ENCODE data around the gene GUCA2B. TPM values are rescaled to one million over a fixed set of nuclear protein-coding genes. Genes with fewer than 3 reads are reported as not detected.

The GUCA2B gene
- total and polyA plus RNA-seq, 7 donors, result 0.06 TPM; not detected in 6

- H3K27me3 ChIP-seq (ENCODE audit: insufficient read depth in 3 of 3, low read length in 2 of 3), result peaks cover 0 to 4% (median 2%) of the 10 kb centered on the region in 3 donors
- no peaks in the 10 kb centered on the region for H3K36me3 ChIP-seq (ENCODE audit: insufficient read depth in 1 of 2, low read depth in 1 of 2)
- DNase-seq (no peak), ATAC-seq (no peak)
- TF ChIP-seq, protein P1, sequence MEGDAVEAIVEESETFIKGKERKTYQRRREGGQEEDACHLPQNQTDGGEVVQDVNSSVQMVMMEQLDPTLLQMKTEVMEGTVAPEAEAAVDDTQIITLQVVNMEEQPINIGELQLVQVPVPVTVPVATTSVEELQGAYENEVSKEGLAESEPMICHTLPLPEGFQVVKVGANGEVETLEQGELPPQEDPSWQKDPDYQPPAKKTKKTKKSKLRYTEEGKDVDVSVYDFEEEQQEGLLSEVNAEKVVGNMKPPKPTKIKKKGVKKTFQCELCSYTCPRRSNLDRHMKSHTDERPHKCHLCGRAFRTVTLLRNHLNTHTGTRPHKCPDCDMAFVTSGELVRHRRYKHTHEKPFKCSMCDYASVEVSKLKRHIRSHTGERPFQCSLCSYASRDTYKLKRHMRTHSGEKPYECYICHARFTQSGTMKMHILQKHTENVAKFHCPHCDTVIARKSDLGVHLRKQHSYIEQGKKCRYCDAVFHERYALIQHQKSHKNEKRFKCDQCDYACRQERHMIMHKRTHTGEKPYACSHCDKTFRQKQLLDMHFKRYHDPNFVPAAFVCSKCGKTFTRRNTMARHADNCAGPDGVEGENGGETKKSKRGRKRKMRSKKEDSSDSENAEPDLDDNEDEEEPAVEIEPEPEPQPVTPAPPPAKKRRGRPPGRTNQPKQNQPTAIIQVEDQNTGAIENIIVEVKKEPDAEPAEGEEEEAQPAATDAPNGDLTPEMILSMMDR (IDR thresholded peaks at IDR 0.05), result no peak
- 76 to 82% (median 78%) methylated on average over 10 of the region's 10 CpGs for WGBS, 3 donors
- no peaks in the 10 kb centered on the region for H3K4me1 ChIP-seq
- H3K27ac ChIP-seq, result no peak overlapping the region
- H3K9me3 ChIP-seq, result no peaks in the 10 kb centered on the region
- intact Hi-C loops (cut with DNase I), result no loop called here
- no peak overlapping the region for H3K4me3 ChIP-seq
These were observed 19.2 kb upstream of the GUCA2B start for GRCh38 chr1:42133809-42134526.

DNA sequence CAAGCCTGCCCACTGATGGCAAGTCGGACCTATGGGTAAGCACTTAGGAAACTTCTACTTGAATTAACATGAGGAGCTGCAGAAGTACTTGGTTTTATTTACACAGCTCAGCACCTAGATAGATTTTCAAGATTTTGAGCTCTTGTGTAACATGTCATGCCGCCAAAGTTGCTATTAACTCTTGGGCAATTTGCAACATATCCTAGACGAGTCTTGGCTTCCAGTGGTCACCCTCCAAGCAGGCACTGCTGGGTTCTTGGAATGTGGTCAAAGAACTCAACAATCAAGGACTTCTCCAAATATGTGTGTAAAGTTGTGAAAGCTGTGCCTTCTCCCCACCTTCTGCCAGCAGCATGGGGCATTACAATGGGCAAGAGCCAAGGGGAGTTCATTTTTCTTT lies 17.8 kb upstream of the GUCA2B start:
- ATAC-seq (no peak), DNase-seq (no peak)
- Histone ChIP-seq H3K27me3 (ENCODE audit: insufficient read depth in 3 of 3, low read length in 2 of 3) (peaks cover 0 to 2% (median 0%) of the 10 kb centered on the region in 3 donors), H3K4me3 (no peak overlapping the region), H3K36me3 (ENCODE audit: insufficient read depth in 1 of 2, low read depth in 1 of 2) (no peaks in the 10 kb centered on the region), H3K27ac (no peak overlapping the region), H3K4me1 (no peaks in the 10 kb centered on the region), H3K9me3 (no peaks in the 10 kb centered on the region)
- WGBS, 3 donors, result 74 to 80% (median 77%) methylated on average over 3 of the region's 3 CpGs
- intact Hi-C loops (cut with DNase I), result no loop called here
- TF ChIP-seq, protein P1 (IDR thresholded peaks at IDR 0.05), result no peak

DNA sequence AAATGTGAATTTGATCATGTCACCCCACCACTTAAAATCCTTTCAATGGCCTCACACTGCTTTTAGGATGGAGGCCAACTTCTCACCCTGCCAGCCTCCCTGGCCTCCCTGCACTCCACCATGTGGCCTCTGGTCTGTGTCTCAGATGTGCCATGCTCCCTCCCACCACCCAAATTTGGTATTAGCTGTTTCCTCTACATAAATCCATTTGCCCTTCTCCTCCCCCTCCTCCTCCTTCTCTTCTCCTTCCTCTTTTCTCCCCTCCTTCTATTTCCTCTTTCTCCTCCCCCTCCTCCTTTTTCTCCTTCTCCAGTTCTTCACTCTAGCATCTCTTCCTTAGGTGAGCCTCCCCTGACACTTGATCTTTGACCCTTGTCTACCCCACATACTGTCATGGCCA lies 16.7 kb upstream of the GUCA2B start:
- DNase-seq (no peak), ATAC-seq (no peak)
- TF ChIP-seq, protein P1 (IDR thresholded peaks at IDR 0.05), result no peak
- no peaks in the 10 kb centered on the region for H3K4me1 ChIP-seq
- intact Hi-C loops (cut with DNase I), result no loop called here
- H3K4me3 ChIP-seq, result no peak overlapping the region
- no peaks in the 10 kb centered on the region for H3K9me3 ChIP-seq
- no peaks in the 10 kb centered on the region for H3K36me3 ChIP-seq (ENCODE audit: insufficient read depth in 1 of 2, low read depth in 1 of 2)
- no peak overlapping the region for H3K27ac ChIP-seq
- H3K27me3 ChIP-seq (ENCODE audit: insufficient read depth in 3 of 3, low read length in 2 of 3), result no peaks in the 10 kb centered on the region

- H3K27me3 ChIP-seq (ENCODE audit: insufficient read depth in 3 of 3, low read length in 2 of 3), result peaks cover 0 to 9% (median 0%) of the 10 kb centered on the region in 3 donors
- DNase-seq (no peak), ATAC-seq (no peak)
- intact Hi-C loops (cut with DNase I), result no loop called here
- no peaks in the 10 kb centered on the region for H3K4me1 ChIP-seq
- no peaks in the 10 kb centered on the region for H3K9me3 ChIP-seq
- no peak overlapping the region for H3K27ac ChIP-seq
- WGBS, 3 donors, result 44 to 69% (median 54%) methylated on average over 10 of the region's 10 CpGs
- TF ChIP-seq, protein P1 (IDR thresholded peaks at IDR 0.05), result no peak
- H3K4me3 ChIP-seq, result no peak overlapping the region
- no peaks in the 10 kb centered on the region for H3K36me3 ChIP-seq (ENCODE audit: insufficient read depth in 1 of 2, low read depth in 1 of 2)
These were observed 15.4 kb upstream of the GUCA2B start for GRCh38 chr1:42137766-42138165.

GRCh38 chr1:42138586-42138985 lies 14.6 kb upstream of the GUCA2B start:
- no peak for ATAC-seq
- DNase-seq, result no peak
- H3K27me3 ChIP-seq (ENCODE audit: insufficient read depth in 3 of 3, low read length in 2 of 3), result peaks cover 3 to 17% (median 3%) of the 10 kb centered on the region in 3 donors
- TF ChIP-seq, protein P1 (IDR thresholded peaks at IDR 0.05), result no peak
- no peaks in the 10 kb centered on the region for H3K4me1 ChIP-seq
- H3K27ac ChIP-seq, result no peak overlapping the region
- WGBS, 3 donors, result 91 to 93% (median 91%) methylated on average over 4 of the region's 4 CpGs
- no peaks in the 10 kb centered on the region for H3K36me3 ChIP-seq (ENCODE audit: insufficient read depth in 1 of 2, low read depth in 1 of 2)
- no peaks in the 10 kb centered on the region for H3K9me3 ChIP-seq
- no peak overlapping the region for H3K4me3 ChIP-seq
- intact Hi-C loops (cut with DNase I), result no loop called here
